Suprapubic skin (tissue), 3 donors: Measurements from ENCODE around the gene CCL5.

Experiments used
- POLR2A ChIP-seq, 2 donors: fragments of 450-650 bp; IDR thresholded peaks; one replicate each; pipeline ENCODE4 v1.6.1; 2017; ENCODE audit warnings: antibody characterized with exemption in 2 of 2, mild to moderate bottlenecking in 2 of 2, moderate library complexity in 2 of 2
- TF ChIP-seq, protein P1 (sequence below), 2 donors: fragments of 200-600 bp in 1 of 2; fragments of 450-650 bp in 1 of 2; sonication (generic) in 1 of 2; IDR thresholded peaks; one replicate each; pipeline ENCODE4 v1.5.1; 2016 to 2019; ENCODE audit warnings: antibody characterized with exemption in 2 of 2, mild to moderate bottlenecking in 1 of 2, moderate library complexity in 1 of 2

GRCh38 chr17:35893751-35894150 is 13.6 kb upstream of the CCL5 start:
- TF ChIP-seq, protein P1, sequence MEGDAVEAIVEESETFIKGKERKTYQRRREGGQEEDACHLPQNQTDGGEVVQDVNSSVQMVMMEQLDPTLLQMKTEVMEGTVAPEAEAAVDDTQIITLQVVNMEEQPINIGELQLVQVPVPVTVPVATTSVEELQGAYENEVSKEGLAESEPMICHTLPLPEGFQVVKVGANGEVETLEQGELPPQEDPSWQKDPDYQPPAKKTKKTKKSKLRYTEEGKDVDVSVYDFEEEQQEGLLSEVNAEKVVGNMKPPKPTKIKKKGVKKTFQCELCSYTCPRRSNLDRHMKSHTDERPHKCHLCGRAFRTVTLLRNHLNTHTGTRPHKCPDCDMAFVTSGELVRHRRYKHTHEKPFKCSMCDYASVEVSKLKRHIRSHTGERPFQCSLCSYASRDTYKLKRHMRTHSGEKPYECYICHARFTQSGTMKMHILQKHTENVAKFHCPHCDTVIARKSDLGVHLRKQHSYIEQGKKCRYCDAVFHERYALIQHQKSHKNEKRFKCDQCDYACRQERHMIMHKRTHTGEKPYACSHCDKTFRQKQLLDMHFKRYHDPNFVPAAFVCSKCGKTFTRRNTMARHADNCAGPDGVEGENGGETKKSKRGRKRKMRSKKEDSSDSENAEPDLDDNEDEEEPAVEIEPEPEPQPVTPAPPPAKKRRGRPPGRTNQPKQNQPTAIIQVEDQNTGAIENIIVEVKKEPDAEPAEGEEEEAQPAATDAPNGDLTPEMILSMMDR (IDR thresholded peaks at IDR 0.05) = no peak
- no peak for TF ChIP-seq POLR2A (IDR thresholded peaks at IDR 0.05)
